Measurements from ENCODE around the gene EPHA2.

Gene EPHA2

DNA sequence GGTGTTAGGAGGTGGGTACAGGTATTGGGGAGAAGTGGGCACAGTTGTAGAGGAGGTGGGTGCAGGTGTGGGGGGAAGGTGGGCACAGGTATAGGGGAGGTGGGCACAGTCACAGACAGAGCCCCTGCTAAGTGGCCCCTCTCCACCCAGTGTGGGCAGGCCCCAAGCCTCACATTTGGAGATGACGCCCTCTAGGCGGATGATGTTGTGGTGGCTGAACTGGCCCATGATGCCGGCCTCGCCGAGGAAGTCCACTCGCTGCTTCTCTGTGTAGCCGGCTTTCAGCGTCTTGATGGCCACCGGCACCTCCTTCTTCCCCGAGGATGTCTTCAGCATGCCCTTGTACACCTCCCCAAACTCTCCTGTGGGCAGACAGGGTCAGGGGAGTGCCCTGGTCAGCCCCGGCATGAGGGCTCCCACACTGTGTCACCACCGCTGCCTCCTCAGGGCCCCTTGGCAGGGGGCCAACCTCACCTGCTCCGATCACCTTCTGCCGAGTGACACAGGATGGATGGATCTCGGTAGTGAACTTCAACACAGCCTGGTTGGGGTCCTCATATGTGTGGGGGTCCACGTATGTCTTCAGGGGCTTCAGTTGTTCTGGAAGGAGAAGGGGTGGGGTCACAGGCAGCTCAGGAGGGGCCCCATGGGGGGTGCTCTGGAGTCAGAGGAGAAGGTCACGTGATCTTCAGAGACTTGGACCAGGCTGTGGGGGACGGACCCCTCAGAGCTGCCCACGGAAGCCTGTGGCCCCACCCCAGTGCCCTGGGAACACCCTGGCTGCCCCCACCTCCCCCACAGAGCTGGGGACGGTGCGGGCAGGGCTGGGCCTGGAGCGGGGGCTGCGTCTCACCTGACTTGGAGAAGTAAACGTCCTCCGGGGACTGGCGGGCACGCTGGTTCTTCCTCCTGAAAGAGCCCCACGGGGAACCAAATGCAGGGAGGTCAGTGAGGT is 22.6 kb downstream of the EPHA2 start:
- no peak for DNase-seq

DNA sequence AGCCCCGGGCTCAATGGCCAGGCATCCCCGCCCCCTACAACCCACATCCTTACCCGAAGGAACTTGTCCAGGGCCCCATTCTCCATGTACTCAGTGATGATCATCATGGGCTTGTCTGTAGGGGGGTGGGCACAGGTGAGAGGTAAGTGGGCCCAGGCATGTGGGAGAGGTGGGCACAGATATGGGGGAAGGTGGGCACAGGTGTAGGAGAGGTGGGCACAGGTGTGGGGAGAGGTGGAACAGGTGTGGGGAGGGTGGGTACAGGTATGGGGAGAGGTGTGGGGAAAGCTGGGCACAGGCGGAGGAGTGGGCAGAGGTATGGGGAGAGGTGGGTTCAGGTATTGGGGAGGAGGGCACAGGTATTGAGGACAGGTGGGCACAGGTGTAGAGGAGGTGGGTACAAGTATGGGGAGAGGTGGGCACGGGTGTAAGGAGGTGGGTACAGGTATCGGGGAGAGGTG is 23.5 kb downstream of the EPHA2 start:
- no peak for DNase-seq

DNA sequence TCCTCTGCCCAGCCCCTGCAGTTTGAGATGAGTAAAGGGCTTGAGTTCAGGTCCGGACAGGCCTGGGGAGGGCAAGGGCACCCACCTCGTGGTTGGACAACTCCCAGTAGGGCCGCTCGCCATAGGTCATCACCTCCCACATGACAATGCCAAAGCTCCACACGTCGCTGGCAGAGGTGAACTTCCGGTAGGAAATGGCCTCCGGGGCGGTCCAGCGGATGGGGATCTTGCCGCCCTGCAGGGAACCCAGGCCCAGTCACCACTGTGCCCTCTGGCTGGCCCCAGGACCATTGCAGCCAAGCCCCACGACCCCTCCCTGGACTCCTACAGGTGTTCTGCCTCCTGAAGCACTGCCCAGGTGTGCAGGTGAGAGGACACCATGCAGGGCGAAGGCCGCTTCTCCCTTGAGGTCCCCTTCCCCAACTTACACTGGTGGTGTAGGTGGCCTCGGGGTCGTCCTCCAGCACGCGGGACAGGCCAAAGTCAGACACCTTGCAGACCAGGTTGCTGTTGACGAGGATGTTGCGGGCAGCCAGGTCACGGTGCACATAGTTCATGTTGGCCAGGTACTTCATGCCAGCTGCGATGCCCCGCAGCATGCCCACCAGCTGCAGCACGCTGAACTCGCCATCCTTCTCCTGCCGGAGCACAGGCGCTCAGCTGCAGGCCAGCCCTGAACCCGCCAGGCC is 24.1 kb downstream of the EPHA2 start:
- DNase-seq: no peak

DNA sequence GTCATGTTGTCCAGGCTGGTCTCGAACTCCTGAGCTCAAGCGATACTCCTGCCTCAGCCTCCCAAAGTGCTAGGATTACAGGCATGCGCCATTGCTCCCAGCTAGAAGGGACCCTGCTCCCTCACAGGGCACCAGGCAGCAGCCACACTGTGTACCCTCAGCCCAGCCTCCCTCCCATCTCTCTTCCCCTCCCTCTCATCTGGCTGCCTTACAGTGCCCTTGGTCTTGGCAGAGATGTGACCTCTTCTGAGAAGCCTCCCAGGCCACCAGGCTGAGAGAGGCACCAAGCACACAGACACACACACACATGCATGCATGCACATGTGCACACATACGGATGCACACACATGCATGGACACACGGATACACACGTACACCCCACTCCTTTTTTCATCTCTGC is 25.0 kb downstream of the EPHA2 start:
- no peak for DNase-seq

DNA sequence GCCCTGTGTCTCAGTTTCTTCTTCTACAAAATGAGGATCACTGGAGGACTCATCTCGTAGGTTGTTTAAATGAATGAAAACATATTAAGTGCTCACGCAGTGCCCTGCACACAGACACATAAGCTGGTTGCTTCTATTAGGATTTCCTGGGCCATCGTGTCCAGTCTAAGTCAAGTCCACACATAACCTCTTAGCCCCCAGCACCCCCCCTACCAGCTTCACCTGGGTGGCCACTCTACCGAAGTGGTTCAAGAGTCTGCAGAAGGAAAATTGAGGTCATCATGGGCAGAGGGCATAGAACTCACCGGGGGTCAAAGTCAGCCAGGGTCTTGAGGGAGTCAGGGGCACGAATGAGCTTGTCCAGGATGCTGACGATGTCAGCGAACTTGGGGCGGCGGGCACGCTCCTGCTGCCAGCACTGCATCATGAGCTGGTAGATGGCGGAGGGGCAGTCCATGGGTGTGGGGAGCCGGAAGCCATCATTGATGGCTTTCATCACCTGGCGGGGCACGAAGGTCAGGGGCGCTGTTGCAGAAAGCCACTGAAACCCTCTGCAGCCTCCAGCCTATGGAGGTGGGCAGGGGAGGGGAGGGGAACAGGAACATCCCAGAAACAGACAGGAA is 25.8 kb downstream of the EPHA2 start:
- no peak for DNase-seq

DNA sequence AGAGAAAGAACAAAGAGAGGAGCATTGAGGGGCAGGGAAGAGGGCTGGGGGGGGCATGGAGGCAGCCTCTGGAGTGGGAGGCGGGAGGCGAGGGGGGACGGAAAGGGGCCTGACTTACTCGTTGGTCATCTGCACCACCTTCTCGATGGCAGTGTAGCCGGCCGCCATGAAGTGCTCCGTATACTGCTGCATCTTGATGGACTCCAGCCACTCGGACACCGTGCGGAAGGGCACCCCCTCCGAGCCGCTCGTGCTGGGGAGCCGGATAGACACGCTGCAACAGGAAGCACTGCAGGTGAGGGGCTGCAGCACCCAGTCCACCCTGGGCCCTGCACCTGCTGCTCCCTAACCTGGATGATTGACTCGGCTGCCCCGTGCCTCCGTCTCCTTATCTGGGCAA is 26.6 kb downstream of the EPHA2 start:
- no peak for DNase-seq

DNA sequence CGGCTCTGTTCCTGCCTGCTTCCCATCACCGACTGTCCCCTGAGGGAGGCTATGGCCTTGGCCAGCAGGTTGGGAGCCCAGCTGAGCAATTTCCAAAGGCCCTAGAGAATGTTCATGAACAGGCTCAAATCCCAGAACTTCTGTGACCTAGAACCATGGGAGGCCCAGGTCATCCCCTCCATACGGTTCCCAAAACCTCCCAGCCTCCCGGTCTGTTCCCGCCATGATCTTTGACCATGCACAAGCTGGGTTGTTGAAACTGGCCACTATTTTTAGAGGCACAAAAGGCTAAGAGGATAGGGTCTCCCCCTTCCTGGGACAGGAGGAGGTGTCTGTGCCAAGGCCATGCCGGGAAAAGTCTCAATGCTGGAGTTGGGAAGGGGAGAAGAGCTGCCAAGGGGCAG is 27.5 kb downstream of the EPHA2 start:
- DNase-seq: no peak

DNA sequence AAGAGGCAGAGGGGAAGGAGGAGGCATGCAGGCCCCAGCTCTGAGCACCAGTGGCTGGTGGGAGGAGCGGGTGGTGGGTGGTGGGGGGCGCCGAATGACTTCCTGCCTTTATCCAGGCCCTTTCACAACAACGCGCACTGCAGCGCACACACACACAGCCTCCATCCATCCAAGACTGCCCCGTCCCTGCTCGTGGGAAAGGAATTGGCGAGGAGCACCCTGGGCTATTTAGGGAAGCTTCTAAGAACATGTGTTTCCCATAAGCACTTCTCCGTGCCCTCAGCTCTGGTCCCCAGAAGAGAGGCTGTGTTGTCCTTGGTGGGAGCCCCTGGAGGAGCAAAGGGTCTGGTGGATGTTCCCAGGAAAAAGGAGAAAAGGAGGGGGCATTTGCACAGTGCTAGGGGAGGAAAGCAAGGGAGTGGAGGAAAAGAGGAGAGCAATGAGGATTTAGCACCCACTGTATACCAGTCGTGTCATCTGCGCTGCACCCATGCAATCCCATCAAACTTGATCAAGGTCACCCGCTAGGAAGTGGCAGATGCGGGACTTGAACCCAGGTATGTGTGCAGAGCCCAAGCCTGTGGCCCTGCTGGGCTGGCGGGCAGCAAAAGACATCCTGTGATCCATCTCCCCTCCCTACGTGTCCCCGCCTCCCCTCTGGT is 28.1 kb downstream of the EPHA2 start:
- DNase-seq: no peak

DNA sequence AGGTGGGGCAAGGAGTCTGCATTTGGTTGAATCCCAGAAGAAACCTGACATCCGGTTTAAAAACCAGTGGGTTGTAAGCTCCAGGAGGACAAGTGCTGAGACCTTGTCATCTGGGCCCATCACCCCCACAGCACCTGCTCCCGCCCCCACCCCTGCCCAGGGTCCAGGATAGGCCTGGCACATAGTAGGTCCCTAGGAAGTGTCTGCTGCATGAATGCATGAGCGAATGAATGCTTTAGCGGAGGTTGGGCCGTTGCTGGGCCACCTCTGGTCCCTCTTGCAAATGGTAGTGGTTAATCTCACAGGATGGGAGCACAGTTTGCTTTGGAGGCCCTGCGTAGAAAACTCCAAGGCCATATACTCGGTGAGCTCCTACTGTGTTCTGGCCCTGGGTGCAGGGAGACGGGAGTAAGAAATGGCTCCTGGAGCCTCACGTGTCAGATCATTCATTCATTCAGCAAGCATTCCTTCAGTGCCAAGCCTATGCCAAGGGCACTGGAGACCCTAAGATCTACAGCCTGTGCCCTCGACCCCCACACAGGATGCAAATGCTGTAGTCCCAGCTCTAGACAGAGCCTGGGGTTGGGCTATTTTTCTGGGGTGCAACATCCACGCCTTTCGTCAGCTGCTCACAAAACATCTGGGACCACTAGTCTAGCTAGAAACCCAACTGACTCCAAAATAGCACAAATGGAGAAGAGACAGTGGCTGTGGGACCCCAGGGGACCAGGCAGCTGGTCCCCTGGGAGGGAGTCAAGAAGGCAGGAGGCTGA is 28.9 kb downstream of the EPHA2 start:
- DNase-seq: no peak

DNA sequence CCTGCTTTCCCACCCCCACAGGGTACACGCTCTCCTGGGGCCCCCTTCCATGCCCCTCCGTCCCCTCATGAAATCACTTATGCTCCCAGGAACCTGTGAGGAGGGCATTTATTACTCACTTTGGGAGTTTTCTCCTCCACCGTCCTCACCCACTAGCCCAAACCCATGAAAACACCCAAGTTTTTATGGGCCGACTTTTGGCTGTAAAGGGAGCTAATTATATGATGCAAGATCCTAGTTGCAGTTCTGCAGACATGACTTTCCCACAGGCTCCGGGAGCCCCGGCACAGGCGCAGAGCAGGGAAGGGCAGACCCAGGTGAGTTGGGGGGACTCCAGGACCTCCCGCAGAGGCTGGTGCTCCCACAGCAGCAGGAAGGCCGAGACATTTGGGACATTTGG is 29.7 kb downstream of the EPHA2 start:
- no peak for DNase-seq

DNA sequence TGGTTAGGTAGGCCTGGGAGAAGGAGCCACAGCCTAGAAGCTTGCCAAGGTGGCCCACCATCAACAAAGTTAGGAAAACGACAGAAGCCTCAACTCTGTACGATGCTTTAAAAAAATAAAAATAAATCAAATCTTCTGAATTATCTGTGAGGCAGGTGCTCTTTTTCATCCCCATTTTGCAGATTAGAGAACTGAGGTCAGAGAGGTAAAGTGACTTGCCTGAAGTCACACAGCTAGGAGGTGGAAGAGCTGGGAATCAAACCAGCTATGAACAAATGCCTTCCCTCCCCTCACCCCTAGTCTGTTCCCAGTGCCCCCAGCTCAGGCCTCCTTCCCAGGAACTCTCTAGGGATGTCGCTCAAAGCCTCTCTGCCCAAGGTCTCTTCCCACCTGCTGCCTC is 30.4 kb downstream of the EPHA2 start:
- DNase-seq: no peak

DNA sequence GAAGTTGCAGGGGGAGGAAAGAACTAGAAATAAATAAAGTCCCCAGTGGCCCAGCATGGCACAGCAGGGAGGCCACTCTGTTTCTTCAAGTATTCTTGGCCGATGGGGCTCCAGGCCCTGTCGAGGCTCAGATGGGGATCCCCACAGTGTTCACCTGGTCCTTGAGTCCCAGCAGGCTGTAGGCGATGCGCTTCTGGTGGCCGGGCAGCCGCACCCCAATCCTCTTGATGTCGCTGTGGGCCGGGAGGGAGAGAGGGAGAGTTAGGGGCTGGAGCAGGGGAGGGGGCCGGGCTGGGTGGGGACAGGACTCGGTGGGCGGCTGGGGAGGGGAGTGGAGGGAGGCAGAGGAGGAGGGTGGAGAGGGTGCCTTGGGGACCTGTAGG is 30.8 kb downstream of the EPHA2 start:
- DNase-seq: no peak

DNA sequence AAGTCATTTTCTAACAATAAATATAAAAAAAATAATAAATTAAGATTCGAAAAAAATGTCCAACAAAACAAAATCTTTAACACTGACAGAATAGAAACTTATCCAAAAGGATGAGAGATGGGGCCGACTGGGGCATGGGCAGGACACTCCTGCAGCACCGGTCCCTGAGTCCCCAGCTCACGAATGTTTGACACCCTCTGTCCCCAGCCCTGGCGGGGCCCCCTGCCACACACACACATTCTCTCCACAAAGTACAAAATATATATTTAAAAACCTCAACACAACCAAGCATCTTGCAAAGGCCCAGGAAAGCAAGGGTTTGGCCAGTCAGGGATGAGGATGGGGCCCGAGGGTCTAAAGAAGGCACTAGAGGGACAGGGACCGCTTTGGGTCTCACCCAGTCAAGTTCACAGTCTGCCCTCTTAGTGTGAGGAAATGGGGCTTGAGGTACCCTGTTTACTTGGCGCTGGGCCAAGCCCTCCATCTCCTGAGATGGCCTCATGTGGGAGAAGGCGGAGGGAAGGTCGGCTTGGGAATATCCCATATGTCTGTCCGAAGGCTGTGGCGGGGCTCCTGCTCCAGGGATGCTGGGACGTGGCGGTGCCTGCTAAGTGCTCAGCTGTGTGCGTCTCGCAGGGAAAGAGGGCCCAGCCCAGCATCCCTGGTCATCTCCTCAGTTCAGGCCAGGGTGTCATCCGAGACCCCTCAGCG is 31.3 kb downstream of the EPHA2 start:
- DNase-seq: no peak

DNA sequence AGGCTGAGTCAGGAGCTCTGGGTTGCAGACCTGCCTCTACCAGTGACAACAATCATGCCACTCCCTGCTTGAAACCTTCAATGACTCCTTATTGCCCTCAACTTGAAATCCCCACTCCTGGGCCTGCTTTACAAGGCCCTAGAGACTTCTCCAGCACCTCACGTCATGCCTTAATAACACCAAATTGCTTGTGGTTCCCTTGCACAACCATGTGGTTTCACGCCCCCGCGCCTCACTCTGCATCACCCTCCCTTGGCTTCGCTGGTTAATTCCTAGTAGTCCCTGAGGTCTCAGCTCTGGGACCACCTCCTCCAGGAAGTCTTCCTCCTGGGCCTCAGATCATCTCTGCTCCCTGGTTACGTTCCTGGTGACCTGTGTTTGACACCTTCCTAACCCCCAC is 33.0 kb downstream of the EPHA2 start:
- DNase-seq: peak; percentile 75

DNA sequence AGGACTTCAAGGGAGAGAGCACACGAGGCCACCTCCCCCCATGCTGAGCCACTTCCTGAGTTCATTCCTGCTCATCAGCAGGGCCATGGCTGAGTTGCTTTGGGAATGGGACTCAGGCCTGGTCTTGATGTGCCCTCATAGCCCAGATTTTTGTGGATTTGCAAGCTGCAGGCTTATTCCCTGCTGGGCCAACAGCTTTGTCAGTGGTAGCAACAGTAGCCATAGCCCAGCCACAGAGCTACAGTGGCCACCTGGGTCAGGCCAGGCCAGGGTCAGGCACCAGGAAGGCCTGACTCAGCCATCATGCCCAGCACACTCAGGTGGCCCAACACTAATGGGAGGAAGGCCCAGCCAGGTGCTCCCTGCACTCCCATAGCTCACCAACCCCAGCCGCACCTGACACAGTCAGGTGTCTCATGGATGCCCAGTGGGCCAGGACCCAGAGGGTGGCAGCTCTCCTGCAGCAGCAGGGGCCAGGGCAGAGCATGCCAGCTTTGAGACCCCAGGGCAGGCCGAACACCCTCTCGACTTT is 33.5 kb downstream of the EPHA2 start:
- DNase-seq: no peak

DNA sequence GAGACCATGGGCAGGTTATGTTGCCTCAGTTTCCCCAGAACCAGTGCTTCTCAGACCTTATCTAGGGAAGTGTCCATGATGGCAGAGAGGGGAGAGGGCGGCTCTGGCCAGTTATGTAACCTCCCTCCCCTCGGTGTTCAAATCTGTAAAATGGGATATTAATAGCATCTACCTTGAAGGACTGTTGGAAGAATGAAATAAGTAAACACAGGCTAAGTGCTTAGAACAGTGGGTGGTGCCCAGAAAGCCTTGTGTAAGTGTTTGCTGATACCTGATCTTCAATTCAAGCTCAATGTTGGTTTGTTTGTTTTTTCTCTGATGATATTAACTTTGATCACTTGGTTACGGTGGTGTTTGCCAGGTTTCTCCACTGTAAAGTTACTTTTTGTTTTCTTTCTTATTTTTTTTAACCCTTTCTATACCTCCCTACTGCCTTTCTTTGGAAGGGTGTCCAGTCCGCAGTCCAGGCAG is 34.9 kb downstream of the EPHA2 start:
- DNase-seq: no peak

DNA sequence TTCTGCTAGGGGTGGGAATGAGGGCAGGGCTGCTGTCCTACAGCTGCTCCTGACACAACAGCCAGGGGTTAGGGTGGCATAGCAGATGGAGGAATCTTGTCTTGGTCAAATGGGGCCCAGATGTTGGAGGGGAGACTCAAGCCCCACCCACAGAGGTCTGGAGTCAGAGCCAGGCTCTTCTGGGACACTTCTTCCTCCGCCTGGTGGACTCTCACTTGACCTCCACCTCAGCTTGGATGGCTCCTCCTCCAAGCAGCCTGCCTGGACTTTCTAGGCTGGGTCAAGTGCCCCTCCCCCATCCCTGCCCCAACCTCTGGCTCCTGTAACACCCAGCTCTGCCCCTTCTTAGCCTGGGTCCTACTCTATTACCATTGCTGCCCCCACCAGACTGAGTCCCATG is 35.5 kb downstream of the EPHA2 start:
- no peak for DNase-seq

DNA sequence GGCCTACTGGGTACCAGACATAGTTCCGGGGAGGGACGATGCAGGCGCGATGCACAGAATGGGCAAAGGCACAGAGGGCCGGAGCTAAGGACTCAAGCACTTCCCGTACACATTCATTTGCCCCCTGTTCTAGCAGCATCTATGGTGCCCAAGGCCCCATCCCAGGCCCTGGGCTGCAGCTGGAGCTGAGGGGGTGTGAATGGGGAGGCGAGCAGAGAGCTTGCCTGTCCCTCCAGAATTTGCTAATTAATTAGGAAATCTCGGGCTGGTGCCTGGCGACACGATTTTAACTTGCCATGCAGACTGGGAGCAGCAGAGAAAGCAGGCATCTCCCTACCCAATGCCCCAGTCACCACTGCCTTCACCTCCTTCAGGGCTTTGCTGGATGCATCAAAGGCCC is 35.9 kb downstream of the EPHA2 start:
- DNase-seq: no peak

DNA sequence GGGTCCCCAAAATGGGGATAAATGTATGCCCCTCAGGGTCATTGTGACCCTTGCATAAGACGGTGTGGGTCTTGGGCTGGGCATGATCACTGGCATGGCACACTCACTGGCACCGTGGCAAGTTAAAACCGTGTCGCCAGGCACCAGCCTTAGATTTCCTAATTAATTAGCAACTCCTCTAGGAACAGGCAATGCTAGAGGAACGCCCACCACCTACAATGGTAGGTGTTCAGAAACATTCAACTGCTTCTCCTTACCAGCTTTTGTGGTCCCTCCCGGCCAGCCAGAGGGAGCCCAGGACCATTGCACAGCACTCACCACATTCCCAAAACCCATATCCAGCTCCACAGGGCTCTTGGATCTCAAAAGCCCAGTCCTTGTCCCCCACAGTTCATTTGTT is 36.4 kb downstream of the EPHA2 start:
- DNase-seq: no peak

DNA sequence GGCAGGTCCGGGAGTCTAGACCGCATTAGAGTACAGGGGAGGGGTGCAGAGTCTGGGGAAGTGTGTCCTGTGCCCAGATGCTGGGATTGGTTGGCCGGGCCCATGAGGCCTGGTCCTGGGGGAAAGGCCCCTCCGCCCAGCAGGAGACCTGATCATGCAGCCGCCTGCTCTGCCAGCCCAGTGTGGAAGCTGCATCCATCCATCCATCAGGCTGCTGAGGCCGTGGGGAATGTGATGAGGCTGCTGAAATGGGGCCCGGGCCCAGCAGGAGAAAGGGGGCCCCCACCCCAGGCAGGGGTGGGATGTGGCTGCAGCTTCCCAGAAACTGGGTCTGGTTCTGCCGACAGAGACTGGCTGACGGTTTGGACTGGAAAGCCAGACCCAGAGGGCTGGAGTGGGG is 37.2 kb downstream of the EPHA2 start:
- DNase-seq: no peak

DNA sequence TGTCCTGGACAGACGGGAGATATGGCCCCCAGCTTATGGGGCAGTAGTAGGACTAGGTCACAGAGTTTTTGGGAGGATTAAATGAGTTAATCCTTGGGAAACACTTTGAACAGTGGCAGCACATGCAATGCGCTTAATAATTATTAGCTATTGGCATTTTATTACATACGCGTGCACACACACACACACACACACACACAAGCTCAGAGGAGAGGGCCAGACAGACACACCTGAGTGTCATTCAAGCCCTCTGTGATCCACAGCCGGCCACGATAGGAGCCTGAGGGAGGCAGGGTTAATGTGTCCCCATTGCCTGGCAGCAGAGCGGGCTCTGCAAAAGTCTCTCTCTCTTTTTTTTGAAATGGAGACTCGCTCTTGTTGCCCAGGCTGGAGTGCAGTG is 37.9 kb downstream of the EPHA2 start:
- DNase-seq: no peak

Measured in HCEC 1CT (cell line).